T-helper 17 cell (primary cell): Measurements from ENCODE around the gene DNAJC17. TPM values are rescaled to one million over a fixed set of nuclear protein-coding genes. Genes with fewer than 3 reads are reported as not detected.

ENCODE experiments used
- ATAC-seq: fragments of 150-1000 bp; cut with Tn5 transposase; 2 replicates; pipeline ENCODE4 v1.10.0; 2021; ENCODE audit warnings: mild to moderate bottlenecking, moderate library complexity
- DNase-seq, 3 donors: peaks; one replicate each; pipeline versions ENCODE4 v3.0.0 to v3.0.0-alpha.2; 2020 to 2021
- H3K9me3 ChIP-seq: one replicate; pipeline ENCODE4 v1.7.0; 2013; ENCODE audit warnings: low read length, mild to moderate bottlenecking; ENCODE audit not compliant: control insufficient read depth, poor library complexity, severe bottlenecking
- H3K27ac Mint-ChIP-seq: one replicate; pipeline ENCODE4 v1.8.0; 2022; ENCODE audit warnings: mild to moderate bottlenecking, moderate library complexity, mixed read lengths
- H3K27me3 Mint-ChIP-seq: one replicate; pipeline ENCODE4 v1.8.0; 2022; ENCODE audit warnings: mixed read lengths
- H3K36me3 Mint-ChIP-seq: one replicate; pipeline ENCODE4 v1.8.0; 2022; ENCODE audit warnings: low read depth, mixed read lengths
- H3K4me1 Mint-ChIP-seq: one replicate; pipeline ENCODE4 v1.8.0; 2022; ENCODE audit warnings: mild to moderate bottlenecking, mixed read lengths
- H3K4me3 Mint-ChIP-seq: one replicate; pipeline ENCODE4 v1.8.0; 2022; ENCODE audit warnings: mild to moderate bottlenecking, moderate library complexity, mixed read lengths
- total RNA-seq, 4 donors: library from RNA in 2 of 4; stranded (reverse) in 2 of 4; gene quantifications; one replicate each; pipeline ENCODE4 v1.2.3 and lab custom pipeline; 2022 to 2026

DNAJC17 gene, protein sequence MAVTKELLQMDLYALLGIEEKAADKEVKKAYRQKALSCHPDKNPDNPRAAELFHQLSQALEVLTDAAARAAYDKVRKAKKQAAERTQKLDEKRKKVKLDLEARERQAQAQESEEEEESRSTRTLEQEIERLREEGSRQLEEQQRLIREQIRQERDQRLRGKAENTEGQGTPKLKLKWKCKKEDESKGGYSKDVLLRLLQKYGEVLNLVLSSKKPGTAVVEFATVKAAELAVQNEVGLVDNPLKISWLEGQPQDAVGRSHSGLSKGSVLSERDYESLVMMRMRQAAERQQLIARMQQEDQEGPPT
- 10 to 100 TPM; 24.1 to 27.7 TPM for total RNA-seq
- total RNA-seq (lab: John Stamatoyannopoulos, UW), result 16.4 to 29.3 reads per million in 2 donors

- H3K27me3 Mint-ChIP-seq, result no peaks in the 10 kb centered on the region
- H3K4me3 Mint-ChIP-seq, result peak within 1 kb of the TSS; percentile 99
- no peaks in the 10 kb centered on the region for H3K36me3 Mint-ChIP-seq
- peak; percentile 85 to 89 (median 88) for DNase-seq
- peak; percentile 98 for ATAC-seq
- H3K9me3 ChIP-seq, result no peaks in the 10 kb centered on the region
- H3K27ac Mint-ChIP-seq, result peak within 1 kb of the TSS; percentile 95
- peaks cover 18% of the 10 kb centered on the region for H3K4me1 Mint-ChIP-seq
Measured at GRCh38 chr15:40807028-40807887, at the start of gene DNAJC17, which contains the start of gene ZFYVE19. Gene DNAJC17, minus strand, starts transcription at chr15:40807473. Its CDS starts 27 bp downstream, at chr15:40807446. Gene ZFYVE19, plus strand, starts transcription at chr15:40807089. Its CDS starts 501 bp downstream, at chr15:40807590.

- no peaks in the 10 kb centered on the region for H3K27me3 Mint-ChIP-seq
- H3K9me3 ChIP-seq, result no peaks in the 10 kb centered on the region
- no peaks in the 10 kb centered on the region for H3K36me3 Mint-ChIP-seq
- DNase-seq, result no peak
- no peak overlapping the region for H3K27ac Mint-ChIP-seq
- no peak for ATAC-seq
- peaks cover 11% of the 10 kb centered on the region for H3K4me1 Mint-ChIP-seq
- H3K4me3 Mint-ChIP-seq, result no peak overlapping the region
Measured at GRCh38 chr15:40856746-40857145, 49.5 kb upstream of the DNAJC17 start.

DNA sequence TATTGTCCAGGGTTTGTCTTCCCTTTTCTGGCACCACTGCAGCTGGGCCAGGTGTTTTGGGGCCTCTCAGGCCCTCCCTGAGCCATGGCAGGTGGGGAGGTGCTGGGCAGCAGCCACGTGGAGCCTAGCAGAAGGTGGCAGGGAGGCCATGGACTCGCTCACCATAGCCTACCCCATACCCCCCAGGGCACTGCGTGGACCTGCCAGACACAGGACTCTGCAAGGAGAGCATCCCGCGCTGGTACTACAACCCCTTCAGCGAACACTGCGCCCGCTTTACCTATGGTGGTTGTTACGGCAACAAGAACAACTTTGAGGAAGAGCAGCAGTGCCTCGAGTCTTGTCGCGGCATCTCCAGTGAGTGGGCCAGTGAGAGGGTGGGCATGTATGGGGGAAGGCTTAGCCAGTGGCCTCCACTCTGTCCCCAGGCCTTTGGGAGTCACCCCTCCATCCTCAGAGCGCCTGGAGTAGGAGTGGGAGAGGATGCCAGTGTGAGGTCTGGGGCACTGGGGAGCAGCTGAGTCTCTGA lies 48.5 kb upstream of the DNAJC17 start:
- H3K4me3 Mint-ChIP-seq, result no peak overlapping the region
- no peaks in the 10 kb centered on the region for H3K36me3 Mint-ChIP-seq
- no peaks in the 10 kb centered on the region for H3K9me3 ChIP-seq
- ATAC-seq (no peak), DNase-seq (no peak)
- no peaks in the 10 kb centered on the region for H3K27me3 Mint-ChIP-seq
- H3K4me1 Mint-ChIP-seq, result peaks cover 11% of the 10 kb centered on the region
- no peak overlapping the region for H3K27ac Mint-ChIP-seq

DNA sequence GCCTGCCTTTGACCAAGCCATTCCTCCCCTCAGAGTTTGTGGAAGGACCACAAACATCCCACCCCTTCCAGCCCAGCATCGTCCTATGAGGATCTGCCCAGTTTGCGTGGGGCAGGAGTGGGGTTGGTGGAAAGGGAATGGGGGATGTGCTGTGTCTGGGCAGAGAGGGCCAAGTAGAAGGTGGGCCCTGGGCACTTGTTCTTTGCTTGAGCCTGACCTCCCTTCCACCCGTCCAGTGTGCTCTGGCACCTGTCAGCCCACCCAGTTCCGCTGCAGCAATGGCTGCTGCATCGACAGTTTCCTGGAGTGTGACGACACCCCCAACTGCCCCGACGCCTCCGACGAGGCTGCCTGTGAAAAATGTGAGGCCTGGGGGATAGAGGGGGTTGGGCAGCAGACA lies 46.9 kb upstream of the DNAJC17 start:
- no peaks in the 10 kb centered on the region for H3K27me3 Mint-ChIP-seq
- DNase-seq, result no peak
- H3K9me3 ChIP-seq, result no peaks in the 10 kb centered on the region
- no peaks in the 10 kb centered on the region for H3K36me3 Mint-ChIP-seq
- H3K4me3 Mint-ChIP-seq, result no peak overlapping the region
- peaks cover 10% of the 10 kb centered on the region for H3K4me1 Mint-ChIP-seq
- no peak overlapping the region for H3K27ac Mint-ChIP-seq
- no peak for ATAC-seq

DNA sequence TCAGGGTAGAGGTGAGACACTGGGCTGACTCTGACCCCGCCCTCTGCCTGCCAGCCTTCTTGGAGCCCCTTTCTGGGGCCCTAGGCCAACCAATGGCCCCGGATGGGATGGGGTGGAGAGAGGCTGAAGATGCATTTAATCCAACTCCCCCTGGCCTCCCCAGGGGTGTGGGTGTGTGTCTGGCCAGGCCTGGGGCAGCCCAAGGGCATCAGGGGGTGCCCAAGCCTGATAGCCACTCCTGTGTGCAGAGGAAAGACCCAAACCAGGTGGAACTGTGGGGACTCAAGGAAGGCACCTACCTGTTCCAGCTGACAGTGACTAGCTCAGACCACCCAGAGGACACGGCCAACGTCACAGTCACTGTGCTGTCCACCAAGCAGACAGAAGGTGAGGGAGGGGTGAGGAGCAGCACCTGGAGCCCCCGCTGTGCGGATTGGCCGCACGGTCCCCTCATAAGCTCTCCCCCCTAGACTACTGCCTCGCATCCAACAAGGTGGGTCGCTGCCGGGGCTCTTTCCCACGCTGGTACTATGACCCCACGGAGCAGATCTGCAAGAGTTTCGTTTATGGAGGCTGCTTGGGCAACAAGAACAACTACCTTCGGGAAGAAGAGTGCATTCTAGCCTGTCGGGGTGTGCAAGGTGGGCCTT lies 46.1 kb upstream of the DNAJC17 start:
- Mint-ChIP-seq H3K27ac (no peak overlapping the region), H3K4me3 (no peak overlapping the region), H3K36me3 (no peaks in the 10 kb centered on the region), H3K27me3 (no peaks in the 10 kb centered on the region), H3K4me1 (peaks cover 5% of the 10 kb centered on the region)
- DNase-seq, result no peak
- no peaks in the 10 kb centered on the region for H3K9me3 ChIP-seq
- no peak for ATAC-seq

DNA sequence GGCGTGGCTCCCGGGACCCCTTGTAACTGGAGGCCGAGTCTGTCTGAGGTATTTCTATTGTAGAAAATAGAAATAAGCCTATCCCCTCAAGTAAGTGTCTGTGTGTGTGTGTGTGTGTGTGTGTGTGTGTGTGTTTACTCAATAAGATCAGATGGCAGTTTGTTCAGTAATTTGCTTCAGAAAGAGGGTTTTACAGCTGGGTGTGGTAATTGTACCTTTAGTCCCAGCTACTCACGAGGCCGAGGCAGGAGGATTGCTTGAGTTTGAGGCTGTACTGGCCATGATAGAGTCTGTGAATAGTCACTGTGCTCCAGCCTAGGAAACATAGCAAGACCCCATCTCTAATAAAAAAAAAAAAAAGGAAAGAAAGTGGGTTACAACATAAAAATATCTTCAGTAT lies 45.3 kb upstream of the DNAJC17 start:
- no peak for DNase-seq
- Mint-ChIP-seq H3K27me3 (no peaks in the 10 kb centered on the region), H3K27ac (peak overlapping the region; percentile 45), H3K36me3 (no peaks in the 10 kb centered on the region), H3K4me3 (no peak overlapping the region), H3K4me1 (peaks cover 9% of the 10 kb centered on the region)
- ATAC-seq, result no peak
- H3K9me3 ChIP-seq, result no peaks in the 10 kb centered on the region

DNA sequence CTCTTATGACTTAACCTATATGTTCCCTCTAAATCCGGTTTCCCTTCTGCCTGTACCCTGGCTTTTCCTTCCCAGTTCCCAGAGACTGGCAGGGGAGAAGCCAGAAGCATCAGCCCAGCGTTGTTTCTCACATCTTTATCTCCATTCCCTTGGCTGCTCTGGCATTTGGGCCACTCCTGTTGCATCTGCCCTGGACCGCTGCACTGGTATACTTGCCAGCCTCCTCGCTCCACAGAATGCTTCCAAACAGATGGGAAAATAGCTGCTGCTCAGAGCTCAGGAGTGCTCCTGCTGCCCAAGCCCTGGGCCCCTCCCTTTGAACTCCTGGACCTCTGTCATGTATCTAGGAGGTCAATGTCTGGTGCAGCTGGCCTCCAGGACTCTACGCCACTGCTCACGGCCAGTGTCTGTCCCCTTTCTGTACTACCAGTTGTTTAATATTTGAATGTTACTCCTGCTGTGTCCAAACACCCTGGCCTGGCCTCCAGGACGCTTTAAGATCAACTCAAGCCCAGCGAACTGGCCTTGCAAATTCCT lies 43.4 kb upstream of the DNAJC17 start:
- H3K9me3 ChIP-seq, result no peaks in the 10 kb centered on the region
- H3K27ac Mint-ChIP-seq, result no peak overlapping the region
- ATAC-seq, result no peak
- DNase-seq, result no peak
- H3K4me1 Mint-ChIP-seq, result peaks cover 13% of the 10 kb centered on the region
- no peaks in the 10 kb centered on the region for H3K27me3 Mint-ChIP-seq
- no peaks in the 10 kb centered on the region for H3K36me3 Mint-ChIP-seq
- no peak overlapping the region for H3K4me3 Mint-ChIP-seq

GRCh38 chr15:40847223-40847961 lies 40.1 kb upstream of the DNAJC17 start:
- peak overlapping the region; percentile 34 for H3K27ac Mint-ChIP-seq
- DNase-seq (no peak), ATAC-seq (peak; percentile 32)
- no peak overlapping the region for H3K4me3 Mint-ChIP-seq
- no peaks in the 10 kb centered on the region for H3K9me3 ChIP-seq
- peaks cover 19% of the 10 kb centered on the region for H3K4me1 Mint-ChIP-seq
- H3K27me3 Mint-ChIP-seq, result no peaks in the 10 kb centered on the region
- H3K36me3 Mint-ChIP-seq, result no peaks in the 10 kb centered on the region

DNA sequence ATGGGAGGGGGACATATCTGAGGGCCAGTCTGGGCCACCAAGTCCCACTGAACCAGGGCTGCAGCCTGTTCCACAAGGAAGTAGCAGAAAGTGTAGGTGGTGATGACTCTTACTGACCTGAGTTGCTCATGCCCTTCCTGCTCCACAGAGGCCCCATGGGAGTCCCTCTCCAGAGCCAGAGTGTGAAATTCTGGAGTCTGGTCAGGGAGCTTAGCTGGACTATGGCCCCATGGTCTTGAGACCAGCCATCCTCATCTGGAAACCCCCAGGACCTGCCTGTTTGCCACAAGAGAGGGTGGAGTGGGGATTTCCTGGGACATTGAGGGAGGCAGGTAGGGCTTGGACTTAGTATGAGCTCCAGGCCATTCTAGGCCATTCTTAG lies 39.6 kb upstream of the DNAJC17 start:
- H3K9me3 ChIP-seq, result no peaks in the 10 kb centered on the region
- Mint-ChIP-seq H3K27me3 (no peaks in the 10 kb centered on the region), H3K4me3 (no peak overlapping the region), H3K36me3 (no peaks in the 10 kb centered on the region), H3K4me1 (peaks cover 19% of the 10 kb centered on the region), H3K27ac (no peak overlapping the region)
- ATAC-seq (no peak), DNase-seq (no peak)

GRCh38 chr15:40845511-40846284 lies 38.4 kb upstream of the DNAJC17 start:
- Mint-ChIP-seq H3K27me3 (no peaks in the 10 kb centered on the region), H3K4me1 (peaks cover 19% of the 10 kb centered on the region), H3K4me3 (peak overlapping the region; percentile 90), H3K27ac (peak overlapping the region; percentile 53), H3K36me3 (no peaks in the 10 kb centered on the region)
- no peaks in the 10 kb centered on the region for H3K9me3 ChIP-seq
- DNase-seq (no peak), ATAC-seq (no peak)

GRCh38 chr15:40845036-40845435 lies 37.8 kb upstream of the DNAJC17 start:
- Mint-ChIP-seq H3K27ac (peak overlapping the region; percentile 53), H3K36me3 (no peaks in the 10 kb centered on the region), H3K27me3 (no peaks in the 10 kb centered on the region), H3K4me3 (peak overlapping the region; percentile 90), H3K4me1 (peaks cover 17% of the 10 kb centered on the region)
- no peak for ATAC-seq
- H3K9me3 ChIP-seq, result no peaks in the 10 kb centered on the region
- DNase-seq, result no peak

DNA sequence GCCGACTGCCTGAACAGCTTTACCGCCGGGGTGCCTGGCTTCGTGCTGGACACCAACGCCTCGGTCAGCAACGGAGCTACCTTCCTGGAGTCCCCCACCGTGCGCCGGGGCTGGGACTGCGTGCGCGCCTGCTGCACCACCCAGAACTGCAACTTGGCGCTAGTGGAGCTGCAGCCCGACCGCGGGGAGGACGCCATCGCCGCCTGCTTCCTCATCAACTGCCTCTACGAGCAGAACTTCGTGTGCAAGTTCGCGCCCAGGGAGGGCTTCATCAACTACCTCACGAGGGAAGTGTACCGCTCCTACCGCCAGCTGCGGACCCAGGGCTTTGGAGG lies 37.4 kb upstream of the DNAJC17 start:
- Mint-ChIP-seq H3K4me3 (peak overlapping the region; percentile 90), H3K4me1 (peaks cover 17% of the 10 kb centered on the region), H3K27ac (peak overlapping the region; percentile 53)

More for the DNA sequence above, 37.4 kb upstream of the DNAJC17 start:
- no peaks in the 10 kb centered on the region for H3K9me3 ChIP-seq
- no peaks in the 10 kb centered on the region for H3K27me3 Mint-ChIP-seq
- no peaks in the 10 kb centered on the region for H3K36me3 Mint-ChIP-seq
- DNase-seq, result peak in 1 of 3 donors; percentile 20
- peak; percentile 72 for ATAC-seq
